GM12864 (cell line): ENCODE results near the gene CACNG4.

ENCODE experiments used
- DNase-seq: peaks from one replicate; pipeline ENCODE4 v3.0.0-alpha.2; 2011; ENCODE audit warnings: low read depth
- H3K4me3 ChIP-seq: 2 replicates; pipeline ENCODE4 v1.5.1; 2011; ENCODE audit warnings: mild to moderate bottlenecking, low read depth, low read length, control low read depth
- CTCF ChIP-seq: IDR thresholded peaks from 2 replicates; pipeline ENCODE4 v1.5.1; 2011; ENCODE audit warnings: low read depth, mild to moderate bottlenecking, moderate library complexity, low read length, control low read depth, inconsistent platforms; ENCODE audit errors: missing control alignments

The CACNG4 gene

GRCh38 chr17:66935717-66936116 lies 28.8 kb upstream of the CACNG4 start:
- H3K4me3 ChIP-seq: no peak overlapping the region
- no peak for TF ChIP-seq CTCF
- DNase-seq: no peak

- DNase-seq: no peak
- no peak for TF ChIP-seq CTCF
- no peak overlapping the region for H3K4me3 ChIP-seq
These were observed 25.9 kb upstream of the CACNG4 start for GRCh38 chr17:66938656-66939055.

GRCh38 chr17:66939461-66940114 lies 24.9 kb upstream of the CACNG4 start:
- DNase-seq: no peak
- no peak for TF ChIP-seq CTCF
- H3K4me3 ChIP-seq: no peak overlapping the region

- no peak for TF ChIP-seq CTCF
- DNase-seq: no peak
- no peak overlapping the region for H3K4me3 ChIP-seq
These were observed 23.3 kb upstream of the CACNG4 start for GRCh38 chr17:66941249-66941648.

- TF ChIP-seq CTCF: no peak
- H3K4me3 ChIP-seq: no peak overlapping the region
- DNase-seq: no peak
These were observed 22.6 kb upstream of the CACNG4 start for GRCh38 chr17:66941773-66942450.

- no peak for DNase-seq
- no peak overlapping the region for H3K4me3 ChIP-seq
- TF ChIP-seq CTCF: no peak
These were observed 21.8 kb upstream of the CACNG4 start for GRCh38 chr17:66942451-66943264.
